Ascending aorta (tissue), 2 donors: ENCODE measurements around the gene ANO7. TPM values are rescaled to one million over a fixed set of nuclear protein-coding genes. Genes with fewer than 3 reads are reported as not detected.

Experiments
- DNase-seq, 2 donors: peaks; one replicate each; pipeline ENCODE4 v3.0.0-alpha.2; 2019; ENCODE audit warnings: low spot score in 2 of 2
- H3K27ac ChIP-seq, 2 donors: fragments of 200-600 bp; sonication (generic); one replicate each; pipeline ENCODE4 v1.5.1; 2016 to 2017; ENCODE audit warnings: mild to moderate bottlenecking in 1 of 2
- H3K27me3 ChIP-seq: fragments of 200-600 bp; sonication (generic); one replicate; pipeline ENCODE4 v1.5.1; 2017
- H3K36me3 ChIP-seq, 2 donors: fragments of 200-600 bp; sonication (generic); one replicate each; pipeline ENCODE4 v1.5.1; 2016
- H3K4me1 ChIP-seq, 2 donors: fragments of 200-600 bp; sonication (generic); one replicate each; pipeline ENCODE4 v1.5.1; 2016 to 2017; ENCODE audit warnings: mild to moderate bottlenecking in 1 of 2
- H3K4me3 ChIP-seq, 2 donors: fragments of 200-600 bp; sonication (generic); one replicate each; pipeline ENCODE4 v1.5.1; 2016 to 2017; ENCODE audit warnings: mild to moderate bottlenecking in 1 of 2
- H3K9me3 ChIP-seq, 2 donors: fragments of 200-600 bp; sonication (generic); one replicate each; pipeline ENCODE4 v1.5.1; 2016
- intact Hi-C: fragments of 100-400 bp; cut with DNase I; formaldehyde crosslinking; loops from one replicate; pipeline ENCODE4 v1.15.1; 2023
- total RNA-seq: library from RNA; depleted of rRNA; stranded (reverse); fragments of >200 nt; gene quantifications from one replicate; pipeline ENCODE4 v1.1.0, GENCODE V29; 2016
- TF ChIP-seq, protein P1 (sequence below), 3 experiments: fragments of 200-600 bp in 2 of 3; fragments of 450-650 bp in 1 of 3; sonication (generic) in 2 of 3; IDR thresholded peaks; one replicate each; pipeline ENCODE4 v1.5.1; 2016 to 2019; ENCODE audit warnings: antibody characterized with exemption in 3 of 3, mild to moderate bottlenecking in 1 of 3, moderate library complexity in 1 of 3

The ANO7 gene
- total RNA-seq, 1 donor from 2014 or later: 0.43 TPM

DNA sequence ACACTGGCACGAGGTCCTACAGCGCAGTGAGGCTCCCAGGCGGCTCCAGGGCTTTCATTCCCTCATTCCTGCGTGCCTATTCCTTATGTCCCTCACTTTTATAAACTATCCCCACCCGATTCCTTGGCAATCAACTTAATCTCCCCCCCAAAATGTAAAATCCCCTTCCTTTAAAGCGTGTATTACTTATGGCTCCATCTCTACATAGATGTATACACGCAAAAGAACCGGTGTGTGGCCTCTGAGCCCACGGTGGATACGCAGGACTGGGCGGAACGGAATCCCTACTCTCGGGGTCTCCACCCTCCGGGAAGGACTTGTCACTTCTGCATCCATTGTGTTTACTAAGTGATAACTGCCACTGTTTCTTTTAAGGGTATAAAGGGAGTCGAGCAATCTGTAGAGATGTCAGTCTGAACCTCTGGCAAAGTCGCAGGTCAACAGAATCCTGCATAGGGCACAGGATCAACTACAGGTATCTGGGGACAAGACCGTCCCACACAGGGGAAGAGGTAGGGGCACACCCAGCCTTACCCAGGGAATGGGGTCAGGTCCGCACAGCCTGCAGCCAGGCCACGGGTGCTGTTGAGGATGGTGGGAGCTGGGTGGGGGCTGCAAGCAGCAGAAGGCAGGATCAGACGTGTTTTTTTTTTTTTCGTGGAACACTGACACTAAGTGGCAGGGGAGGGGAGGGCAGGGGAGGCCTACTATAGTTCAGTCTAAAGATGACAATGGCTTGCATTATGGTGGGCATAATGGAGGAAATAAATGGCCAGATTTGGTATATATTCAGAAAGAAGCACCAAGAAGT is 84.9 kb downstream of the ANO7 start:
- Histone ChIP-seq H3K9me3 (no peaks in the 10 kb centered on the region), H3K27ac (peak overlapping the region; percentile 95 to 98), H3K4me3 (peak overlapping the region; percentile 98 to 100), H3K4me1 (peaks cover 14 to 25% of the 10 kb centered on the region in 2 donors), H3K27me3 (no peaks in the 10 kb centered on the region), H3K36me3 (peaks cover 0 to under 1% of the 10 kb centered on the region in 2 donors)
- intact Hi-C loops: loop anchor here (2.0 to 10.0 kb wide), 4 partner anchors 83 to 279 kb away; partner anchors contain the start of genes FARP2, PASK and SNED1
- no peak for DNase-seq
- TF ChIP-seq, protein P1, sequence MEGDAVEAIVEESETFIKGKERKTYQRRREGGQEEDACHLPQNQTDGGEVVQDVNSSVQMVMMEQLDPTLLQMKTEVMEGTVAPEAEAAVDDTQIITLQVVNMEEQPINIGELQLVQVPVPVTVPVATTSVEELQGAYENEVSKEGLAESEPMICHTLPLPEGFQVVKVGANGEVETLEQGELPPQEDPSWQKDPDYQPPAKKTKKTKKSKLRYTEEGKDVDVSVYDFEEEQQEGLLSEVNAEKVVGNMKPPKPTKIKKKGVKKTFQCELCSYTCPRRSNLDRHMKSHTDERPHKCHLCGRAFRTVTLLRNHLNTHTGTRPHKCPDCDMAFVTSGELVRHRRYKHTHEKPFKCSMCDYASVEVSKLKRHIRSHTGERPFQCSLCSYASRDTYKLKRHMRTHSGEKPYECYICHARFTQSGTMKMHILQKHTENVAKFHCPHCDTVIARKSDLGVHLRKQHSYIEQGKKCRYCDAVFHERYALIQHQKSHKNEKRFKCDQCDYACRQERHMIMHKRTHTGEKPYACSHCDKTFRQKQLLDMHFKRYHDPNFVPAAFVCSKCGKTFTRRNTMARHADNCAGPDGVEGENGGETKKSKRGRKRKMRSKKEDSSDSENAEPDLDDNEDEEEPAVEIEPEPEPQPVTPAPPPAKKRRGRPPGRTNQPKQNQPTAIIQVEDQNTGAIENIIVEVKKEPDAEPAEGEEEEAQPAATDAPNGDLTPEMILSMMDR (IDR thresholded peaks at IDR 0.05): no peak

DNA sequence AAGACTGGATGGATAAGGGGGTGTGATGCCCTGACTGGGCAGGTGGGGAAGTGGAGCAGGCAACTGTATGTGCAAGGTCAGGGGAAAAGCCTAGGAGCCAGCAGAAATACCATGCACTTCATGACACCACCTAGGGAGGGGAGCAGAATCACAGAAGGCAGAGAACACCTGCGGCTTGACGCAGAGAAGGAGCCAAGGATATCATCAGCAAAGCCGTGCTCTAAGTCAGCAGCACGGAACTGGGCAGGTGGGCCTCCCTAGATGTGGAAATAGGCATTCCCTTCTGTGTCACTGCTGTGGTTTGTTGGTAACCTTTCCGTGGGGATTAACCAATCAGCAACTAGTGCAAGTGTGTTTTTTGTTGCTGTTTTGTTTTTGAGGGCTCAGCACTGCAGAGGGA is 85.7 kb downstream of the ANO7 start:
- TF ChIP-seq, protein P1 (IDR thresholded peaks at IDR 0.05): no peak
- DNase-seq: no peak
- Histone ChIP-seq H3K9me3 (no peaks in the 10 kb centered on the region), H3K27me3 (no peaks in the 10 kb centered on the region), H3K27ac (no peak overlapping the region), H3K4me3 (no peak overlapping the region), H3K36me3 (no peaks in the 10 kb centered on the region), H3K4me1 (peaks cover 14 to 21% of the 10 kb centered on the region in 2 donors)
- intact Hi-C loops: loop anchor here (5.0 to 10.0 kb wide), 3 partner anchors 118 to 279 kb away; partner anchors contain the start of genes PASK and SNED1

Other genes starting within 250 kb of the ANO7 start
- gene SNED1, start 190.1 kb upstream of the ANO7 start, total RNA-seq: 84.3 TPM
- gene MTERF4, start 86.4 kb upstream of the ANO7 start, total RNA-seq: 50.2 TPM
- gene PASK, start 39.2 kb upstream of the ANO7 start, total RNA-seq: not detected
- 4.2 TPM for gene PPP1R7, start 38.2 kb upstream of the ANO7 start, total RNA-seq
- 308 TPM for gene HDLBP, start 127.0 kb downstream of the ANO7 start, total RNA-seq
- 248 TPM for gene SEPTIN2, start 127.2 kb downstream of the ANO7 start, total RNA-seq
- 19.6 TPM for gene FARP2, start 167.6 kb downstream of the ANO7 start, total RNA-seq